Amygdala (tissue), 56 donors: Measurements from ENCODE around the gene PTPN12.

Source experiments
- DNase-seq, 56 donors: peaks; one replicate each; lab custom pipeline; 2025; lab: John Stamatoyannopoulos, UW

Gene PTPN12

GRCh38 chr7:77657427-77658224, 120.5 kb downstream of the PTPN12 start:
- peak in 2 of 56 donors; percentile 3 to 18 for DNase-seq

GRCh38 chr7:77658928-77659327, 121.8 kb downstream of the PTPN12 start:
- DNase-seq = no peak

GRCh38 chr7:77661816-77662215, 124.7 kb downstream of the PTPN12 start:
- no peak for DNase-seq

- no peak for DNase-seq
Measured at GRCh38 chr7:77662869-77663268, 125.8 kb downstream of the PTPN12 start.

GRCh38 chr7:77664715-77665114, 127.6 kb downstream of the PTPN12 start:
- no peak for DNase-seq

- no peak for DNase-seq
Measured at GRCh38 chr7:77665161-77665560, 128.1 kb downstream of the PTPN12 start.

- no peak for DNase-seq
Measured at GRCh38 chr7:77667459-77668086, 130.5 kb downstream of the PTPN12 start.

- no peak for DNase-seq
Measured at GRCh38 chr7:77674878-77675277, 137.8 kb downstream of the PTPN12 start.

GRCh38 chr7:77679608-77680007, 142.5 kb downstream of the PTPN12 start:
- no peak for DNase-seq

GRCh38 chr7:77680266-77680665, 143.2 kb downstream of the PTPN12 start:
- DNase-seq = no peak

GRCh38 chr7:77684030-77684429, 146.9 kb downstream of the PTPN12 start:
- no peak for DNase-seq

GRCh38 chr7:77685233-77685632, 148.1 kb downstream of the PTPN12 start:
- DNase-seq = no peak

GRCh38 chr7:77687100-77687746, 150.1 kb downstream of the PTPN12 start:
- no peak for DNase-seq

GRCh38 chr7:77687747-77688144, 150.7 kb downstream of the PTPN12 start:
- DNase-seq = no peak
